D721Med (cell line): Measurements from ENCODE around the gene PTCD1.

Source experiments
- DNase-seq: peaks from one replicate; pipeline ENCODE4 v3.0.0; 2011; ENCODE audit warnings: low spot score; ENCODE audit not compliant: insufficient read length
- FAIRE-seq: peaks from 2 replicates; lab custom pipeline; 2011; peaks lifted over from hg19 to GRCh38; lab: Jason Lieb, UNC
- CTCF ChIP-seq: IDR thresholded peaks from 2 replicates; pipeline ENCODE4 v1.5.1; 2012; ENCODE audit warnings: mild to moderate bottlenecking, control low read depth; ENCODE audit not compliant: insufficient read depth; ENCODE audit errors: missing control alignments

The PTCD1 gene

GRCh38 chr7:99438573-99439480, at the start of gene PTCD1, which contains the start of gene CPSF4:
Gene PTCD1, minus strand, starts transcription at chr7:99438798. Its CDS starts 3,556 bp downstream, at chr7:99435242.
Gene CPSF4, plus strand, starts transcription at chr7:99438943. Its CDS starts 140 bp downstream, at chr7:99439083.
- DNase-seq, result peak; percentile 99
- no peak for TF ChIP-seq CTCF
- FAIRE-seq, result no peak

GRCh38 chr7:99485094-99485493, 46.5 kb upstream of the PTCD1 start:
- FAIRE-seq (no peak), DNase-seq (no peak)
- TF ChIP-seq CTCF, result no peak

- FAIRE-seq (no peak), DNase-seq (no peak)
- no peak for TF ChIP-seq CTCF
Measured at GRCh38 chr7:99478464-99479440, 40.2 kb upstream of the PTCD1 start.

GRCh38 chr7:99476107-99476506, 37.5 kb upstream of the PTCD1 start:
- FAIRE-seq (no peak), DNase-seq (no peak)
- no peak for TF ChIP-seq CTCF

GRCh38 chr7:99473315-99473596, 34.7 kb upstream of the PTCD1 start:
- DNase-seq (peak; percentile 72), FAIRE-seq (peak; percentile 58)
- no peak for TF ChIP-seq CTCF

GRCh38 chr7:99472561-99473314, 34.1 kb upstream of the PTCD1 start, which contains the start of gene ZNF789:
Gene ZNF789, plus strand, starts transcription at chr7:99472890. Its CDS starts 3,567 bp downstream, at chr7:99476457.
- FAIRE-seq (no peak), DNase-seq (peak; percentile 95)
- TF ChIP-seq CTCF, result no peak
